GM12878 (cell line): ENCODE results near the gene RAPGEF3. TPM values are rescaled to one million over a fixed set of nuclear protein-coding genes. Genes with fewer than 3 reads are reported as not detected.

Source experiments
- CREB1 ChIP-seq: IDR thresholded peaks from 2 replicates; pipeline ENCODE4 v1.6.1; 2012; ENCODE audit warnings: low read depth, mild to moderate bottlenecking, inconsistent platforms
- EGR1 ChIP-seq, 2 experiments: IDR thresholded peaks; 1 replicate in 1 of 2; 2 replicates in 1 of 2; pipeline ENCODE4 v1.6.1; 2011 to 2012; ENCODE audit warnings: low read depth in 2 of 2, low read length in 2 of 2, borderline replicate concordance in 1 of 2, mild to moderate bottlenecking in 1 of 2, moderate library complexity in 1 of 2
- ELK1 ChIP-seq: IDR thresholded peaks from 2 replicates; pipeline ENCODE4 v1.6.1; 2012; ENCODE audit warnings: low read depth, low read length, improper control_type of control experiment
- EP300 ChIP-seq, 2 experiments: fragments of 150-350 bp in 1 of 2; IDR thresholded peaks; 2 replicates each; pipeline ENCODE4 v1.6.1; 2011 to 2012; ENCODE audit warnings: low read depth in 2 of 2, low read length in 2 of 2, borderline replicate concordance in 1 of 2, improper control_type of control experiment in 1 of 2, inconsistent platforms in 1 of 2; ENCODE audit not compliant: control insufficient read depth in 1 of 2
- FOXM1 ChIP-seq: IDR thresholded peaks from 2 replicates; pipeline ENCODE4 v1.6.1; 2012; ENCODE audit warnings: low read depth, mild to moderate bottlenecking, inconsistent platforms, low read length, moderate library complexity
- HDAC6 ChIP-seq: fragments of 200-600 bp; sonication (generic); IDR thresholded peaks from one replicate; pipeline ENCODE4 v1.8.0; 2017; ENCODE audit warnings: antibody characterized with exemption; ENCODE audit not compliant: unreplicated experiment
- IKZF2 ChIP-seq, 2 experiments: fragments of 450-650 bp; IDR thresholded peaks; 2 replicates each; pipeline ENCODE4 v1.6.1; 2017; ENCODE audit warnings: mild to moderate bottlenecking in 2 of 2, moderate library complexity in 2 of 2
- MEF2A ChIP-seq: IDR thresholded peaks from 2 replicates; pipeline ENCODE4 v1.6.1; 2011; ENCODE audit warnings: low read depth, mild to moderate bottlenecking, low read length, moderate library complexity; ENCODE audit not compliant: insufficient read depth
- MTA3 ChIP-seq: IDR thresholded peaks from 2 replicates; pipeline ENCODE4 v1.6.1; 2012; ENCODE audit warnings: low read length, inconsistent platforms, borderline replicate concordance
- POLR2AphosphoS5 ChIP-seq: IDR thresholded peaks from 2 replicates; pipeline ENCODE4 v1.6.1; 2011; ENCODE audit warnings: mild to moderate bottlenecking, low read length, inconsistent platforms
- STAT3 ChIP-seq: IDR thresholded peaks from 2 replicates; pipeline ENCODE4 v1.6.1; 2011; ENCODE audit warnings: low read depth, low read length, improper control_type of control experiment
- SUPT20H ChIP-seq: IDR thresholded peaks from 2 replicates; pipeline ENCODE4 v1.6.1; 2011; ENCODE audit warnings: low read depth, mild to moderate bottlenecking, low read length, moderate library complexity, borderline replicate concordance; ENCODE audit not compliant: control insufficient read depth
- ZNF274 ChIP-seq: IDR thresholded peaks from one replicate; pipeline ENCODE4 v1.8.0; 2011; ENCODE audit not compliant: insufficient read length, insufficient read depth
- polyA plus RNA-seq, 11 experiments: library from polyadenylated mRNA; depleted of rRNA in 4 of 11; unstranded in 6 of 11; stranded (reverse) in 5 of 11; fragments of >200 nt; fragmentation: Nextera tagmentation in 4 of 11; fragmentation: Illumina TruSeq in 1 of 11; extraction: Ambion mirVana in 4 of 11; extraction: Trizol in 1 of 11; gene quantifications; 1 replicate in 1 of 11; 2 replicates in 10 of 11; pipeline versions ENCODE4 v1.2.1 to v1.2.3, GENCODE V29; 2011 to 2016; ENCODE audit warnings: inconsistent platforms in 2 of 11, missing spikeins in 2 of 11, low read depth in 1 of 11
- total RNA-seq, 4 experiments: library from RNA; depleted of rRNA in 3 of 4; stranded (reverse); fragments of >200 nt in 3 of 4; fragmentation: Illumina TruSeq in 1 of 4; extraction: Trizol in 1 of 4; gene quantifications; 2 replicates each; pipeline versions ENCODE4 v1.2.1 to v1.2.3, GENCODE V29; 2013 to 2021
- TF ChIP-seq, protein P1 (sequence below): IDR thresholded peaks from 2 replicates; pipeline ENCODE4 v1.6.1; 2011; ENCODE audit warnings: low read depth, low read length, improper control_type of control experiment, borderline replicate concordance
- TF ChIP-seq, protein P2 (sequence below): fragments of 450-650 bp; IDR thresholded peaks from 2 replicates; pipeline ENCODE4 v1.6.1; 2017; ENCODE audit warnings: mild to moderate bottlenecking, moderate library complexity
- TF ChIP-seq, protein P3 (sequence below): fragments of 450-650 bp; IDR thresholded peaks from 2 replicates; pipeline ENCODE4 v1.6.1; 2014; ENCODE audit warnings: mild to moderate bottlenecking
- TF ChIP-seq, protein P4 (sequence below): fragments of 450-650 bp; IDR thresholded peaks from 2 replicates; pipeline ENCODE4 v1.6.1; 2017; ENCODE audit warnings: mild to moderate bottlenecking, low read depth, inconsistent platforms; ENCODE audit not compliant: poor library complexity, severe bottlenecking

The RAPGEF3 gene
- total and polyA plus RNA-seq, 10 of the 15 experiments (the other 5 are each of a cell fraction or from before 2014, with no cell fraction given), result 0.02 to 0.92 (median 0.31) TPM; not detected in 2

GRCh38 chr12:47705566-47706425 lies 52.9 kb downstream of the RAPGEF3 start, which contains the start of gene RPAP3 (continued):
- TF ChIP-seq, protein P1, sequence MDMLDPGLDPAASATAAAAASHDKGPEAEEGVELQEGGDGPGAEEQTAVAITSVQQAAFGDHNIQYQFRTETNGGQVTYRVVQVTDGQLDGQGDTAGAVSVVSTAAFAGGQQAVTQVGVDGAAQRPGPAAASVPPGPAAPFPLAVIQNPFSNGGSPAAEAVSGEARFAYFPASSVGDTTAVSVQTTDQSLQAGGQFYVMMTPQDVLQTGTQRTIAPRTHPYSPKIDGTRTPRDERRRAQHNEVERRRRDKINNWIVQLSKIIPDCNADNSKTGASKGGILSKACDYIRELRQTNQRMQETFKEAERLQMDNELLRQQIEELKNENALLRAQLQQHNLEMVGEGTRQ, result no peak
- no peak for TF ChIP-seq STAT3
- no peak for TF ChIP-seq MEF2A
- no peak; the same call in 1 of the 2 replicates for TF ChIP-seq MTA3
- peak; percentile 83 for TF ChIP-seq POLR2AphosphoS5
- TF ChIP-seq ELK1, result no peak
- TF ChIP-seq FOXM1, result no peak
- no peak for TF ChIP-seq HDAC6
- peak; percentile 48; the same call in 1 of the 2 replicates for TF ChIP-seq CREB1
- TF ChIP-seq, protein P2, sequence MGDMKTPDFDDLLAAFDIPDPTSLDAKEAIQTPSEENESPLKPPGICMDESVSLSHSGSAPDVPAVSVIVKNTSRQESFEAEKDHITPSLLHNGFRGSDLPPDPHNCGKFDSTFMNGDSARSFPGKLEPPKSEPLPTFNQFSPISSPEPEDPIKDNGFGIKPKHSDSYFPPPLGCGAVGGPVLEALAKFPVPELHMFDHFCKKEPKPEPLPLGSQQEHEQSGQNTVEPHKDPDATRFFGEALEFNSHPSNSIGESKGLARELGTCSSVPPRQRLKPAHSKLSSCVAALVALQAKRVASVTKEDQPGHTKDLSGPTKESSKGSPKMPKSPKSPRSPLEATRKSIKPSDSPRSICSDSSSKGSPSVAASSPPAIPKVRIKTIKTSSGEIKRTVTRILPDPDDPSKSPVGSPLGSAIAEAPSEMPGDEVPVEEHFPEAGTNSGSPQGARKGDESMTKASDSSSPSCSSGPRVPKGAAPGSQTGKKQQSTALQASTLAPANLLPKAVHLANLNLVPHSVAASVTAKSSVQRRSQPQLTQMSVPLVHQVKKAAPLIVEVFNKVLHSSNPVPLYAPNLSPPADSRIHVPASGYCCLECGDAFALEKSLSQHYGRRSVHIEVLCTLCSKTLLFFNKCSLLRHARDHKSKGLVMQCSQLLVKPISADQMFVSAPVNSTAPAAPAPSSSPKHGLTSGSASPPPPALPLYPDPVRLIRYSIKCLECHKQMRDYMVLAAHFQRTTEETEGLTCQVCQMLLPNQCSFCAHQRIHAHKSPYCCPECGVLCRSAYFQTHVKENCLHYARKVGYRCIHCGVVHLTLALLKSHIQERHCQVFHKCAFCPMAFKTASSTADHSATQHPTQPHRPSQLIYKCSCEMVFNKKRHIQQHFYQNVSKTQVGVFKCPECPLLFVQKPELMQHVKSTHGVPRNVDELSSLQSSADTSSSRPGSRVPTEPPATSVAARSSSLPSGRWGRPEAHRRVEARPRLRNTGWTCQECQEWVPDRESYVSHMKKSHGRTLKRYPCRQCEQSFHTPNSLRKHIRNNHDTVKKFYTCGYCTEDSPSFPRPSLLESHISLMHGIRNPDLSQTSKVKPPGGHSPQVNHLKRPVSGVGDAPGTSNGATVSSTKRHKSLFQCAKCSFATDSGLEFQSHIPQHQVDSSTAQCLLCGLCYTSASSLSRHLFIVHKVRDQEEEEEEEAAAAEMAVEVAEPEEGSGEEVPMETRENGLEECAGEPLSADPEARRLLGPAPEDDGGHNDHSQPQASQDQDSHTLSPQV, result no peak
- no peak for TF ChIP-seq SUPT20H
- no peak for TF ChIP-seq IKZF2 (IDR thresholded peaks at IDR 0.05)
- TF ChIP-seq EP300 (IDR thresholded peaks at IDR 0.05; ENCODE audit: borderline replicate concordance in 1 of 2, control insufficient read depth in 1 of 2, low read depth in 2 of 2, low read length in 2 of 2), result no peak
- TF ChIP-seq, protein P3, sequence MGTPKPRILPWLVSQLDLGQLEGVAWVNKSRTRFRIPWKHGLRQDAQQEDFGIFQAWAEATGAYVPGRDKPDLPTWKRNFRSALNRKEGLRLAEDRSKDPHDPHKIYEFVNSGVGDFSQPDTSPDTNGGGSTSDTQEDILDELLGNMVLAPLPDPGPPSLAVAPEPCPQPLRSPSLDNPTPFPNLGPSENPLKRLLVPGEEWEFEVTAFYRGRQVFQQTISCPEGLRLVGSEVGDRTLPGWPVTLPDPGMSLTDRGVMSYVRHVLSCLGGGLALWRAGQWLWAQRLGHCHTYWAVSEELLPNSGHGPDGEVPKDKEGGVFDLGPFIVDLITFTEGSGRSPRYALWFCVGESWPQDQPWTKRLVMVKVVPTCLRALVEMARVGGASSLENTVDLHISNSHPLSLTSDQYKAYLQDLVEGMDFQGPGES, result no peak
- TF ChIP-seq ZNF274, result no peak
- TF ChIP-seq EGR1 (IDR thresholded peaks at IDR 0.05; ENCODE audit: borderline replicate concordance in 1 of 2, low read depth in 2 of 2, low read length in 2 of 2), result peak in 1 of 2 experiments; percentile 80; a peak in 2 of 3 replicates
- TF ChIP-seq, protein P4, sequence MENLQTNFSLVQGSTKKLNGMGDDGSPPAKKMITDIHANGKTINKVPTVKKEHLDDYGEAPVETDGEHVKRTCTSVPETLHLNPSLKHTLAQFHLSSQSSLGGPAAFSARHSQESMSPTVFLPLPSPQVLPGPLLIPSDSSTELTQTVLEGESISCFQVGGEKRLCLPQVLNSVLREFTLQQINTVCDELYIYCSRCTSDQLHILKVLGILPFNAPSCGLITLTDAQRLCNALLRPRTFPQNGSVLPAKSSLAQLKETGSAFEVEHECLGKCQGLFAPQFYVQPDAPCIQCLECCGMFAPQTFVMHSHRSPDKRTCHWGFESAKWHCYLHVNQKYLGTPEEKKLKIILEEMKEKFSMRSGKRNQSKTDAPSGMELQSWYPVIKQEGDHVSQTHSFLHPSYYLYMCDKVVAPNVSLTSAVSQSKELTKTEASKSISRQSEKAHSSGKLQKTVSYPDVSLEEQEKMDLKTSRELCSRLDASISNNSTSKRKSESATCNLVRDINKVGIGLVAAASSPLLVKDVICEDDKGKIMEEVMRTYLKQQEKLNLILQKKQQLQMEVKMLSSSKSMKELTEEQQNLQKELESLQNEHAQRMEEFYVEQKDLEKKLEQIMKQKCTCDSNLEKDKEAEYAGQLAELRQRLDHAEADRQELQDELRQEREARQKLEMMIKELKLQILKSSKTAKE, result no peak
